Left ventricle myocardium inferior (tissue), 1 donor: ENCODE measurements around the gene LOC128125822. TPM values are rescaled to one million over a fixed set of nuclear protein-coding genes. Genes with fewer than 3 reads are reported as not detected.

Experiments used
- DNase-seq: peaks from one replicate; pipeline ENCODE4 v3.0.0-alpha.2; 2020
- H3K27ac ChIP-seq: fragments of 200-600 bp; replicated peaks from 2 replicates; pipeline ENCODE4 v1.8.0; 2021
- H3K27me3 ChIP-seq: fragments of 200-600 bp; 2 replicates; pipeline ENCODE4 v1.8.0; 2021; ENCODE audit warnings: low read depth
- H3K36me3 ChIP-seq: fragments of 200-600 bp; 2 replicates; pipeline ENCODE4 v1.8.0; 2021
- H3K4me1 ChIP-seq: fragments of 200-600 bp; 2 replicates; pipeline ENCODE4 v1.8.0; 2021
- H3K4me3 ChIP-seq: fragments of 200-600 bp; 2 replicates; pipeline ENCODE4 v1.8.0; 2021; ENCODE audit warnings: mild to moderate bottlenecking, moderate library complexity
- H3K9me3 ChIP-seq: fragments of 200-600 bp; replicated peaks from 2 replicates; pipeline ENCODE4 v1.8.0; 2021
- CTCF ChIP-seq: fragments of 200-600 bp; IDR thresholded peaks from 2 replicates; pipeline ENCODE4 v1.8.0; 2021; ENCODE audit warnings: antibody characterized with exemption, mild to moderate bottlenecking, borderline replicate concordance
- intact Hi-C: fragments of 100-400 bp; cut with micrococcal nuclease; formaldehyde crosslinking; loops from one replicate; pipeline ENCODE4 v1.11.0; 2022
- total RNA-seq: library from RNA; stranded (reverse); fragmentation: NEBNext Ultra II Directional; extraction: Animal tissue kit (Norgen Biotek cat#: 25700); gene quantifications from one replicate; pipeline ENCODE4 v1.2.1, GENCODE V29; 2021
- donor health status: DM: no; HTN: yes; CAD: no; lungs with severe emphysema.

Gene LOC128125822

GRCh38 chr6:63609231-63609630 is 37.0 kb downstream of the LOC128125822 start:
- H3K27me3 ChIP-seq: no peaks in the 10 kb centered on the region
- no peaks in the 10 kb centered on the region for H3K4me1 ChIP-seq
- no peaks in the 10 kb centered on the region for H3K36me3 ChIP-seq
- no peak overlapping the region for H3K4me3 ChIP-seq
- H3K27ac ChIP-seq: no peak overlapping the region
- DNase-seq: no peak
- H3K9me3 ChIP-seq: peaks cover 3% of the 10 kb centered on the region
- intact Hi-C loops: no loop called here
- TF ChIP-seq CTCF: no peak

GRCh38 chr6:63610944-63611343 is 38.7 kb downstream of the LOC128125822 start:
- no peak for TF ChIP-seq CTCF
- intact Hi-C loops: no loop called here
- H3K4me3 ChIP-seq: no peak overlapping the region
- no peaks in the 10 kb centered on the region for H3K4me1 ChIP-seq
- H3K27me3 ChIP-seq: no peaks in the 10 kb centered on the region
- no peak overlapping the region for H3K27ac ChIP-seq
- H3K9me3 ChIP-seq: peaks cover 3% of the 10 kb centered on the region
- H3K36me3 ChIP-seq: no peaks in the 10 kb centered on the region
- DNase-seq: no peak

GRCh38 chr6:63611560-63611959 is 39.3 kb downstream of the LOC128125822 start:
- Histone ChIP-seq H3K36me3 (no peaks in the 10 kb centered on the region), H3K4me1 (no peaks in the 10 kb centered on the region), H3K27me3 (no peaks in the 10 kb centered on the region), H3K27ac (no peak overlapping the region), H3K4me3 (no peak overlapping the region), H3K9me3 (peaks cover 3% of the 10 kb centered on the region)
- intact Hi-C loops: no loop called here
- no peak for DNase-seq
- no peak for TF ChIP-seq CTCF

GRCh38 chr6:63615590-63615989 is 43.3 kb downstream of the LOC128125822 start:
- Histone ChIP-seq H3K36me3 (no peaks in the 10 kb centered on the region), H3K27me3 (peaks cover 13% of the 10 kb centered on the region), H3K4me3 (no peak overlapping the region), H3K4me1 (no peaks in the 10 kb centered on the region), H3K27ac (no peak overlapping the region), H3K9me3 (no peaks in the 10 kb centered on the region)
- no peak for TF ChIP-seq CTCF
- DNase-seq: no peak
- intact Hi-C loops: no loop called here

Other genes starting within 250 kb of the LOC128125822 start
- 22.3 TPM for gene PTP4A1, start within 50 bp of the LOC128125822 start, total RNA-seq
- 32.0 TPM for gene PHF3, start 63.3 kb downstream of the LOC128125822 start, total RNA-seq